DMS153 (cell line): Measurements from ENCODE around the gene ORC5.

Source experiments
- DNase-seq: peaks from one replicate; lab custom pipeline; 2025; lab: John Stamatoyannopoulos, UW

The ORC5 gene

DNA sequence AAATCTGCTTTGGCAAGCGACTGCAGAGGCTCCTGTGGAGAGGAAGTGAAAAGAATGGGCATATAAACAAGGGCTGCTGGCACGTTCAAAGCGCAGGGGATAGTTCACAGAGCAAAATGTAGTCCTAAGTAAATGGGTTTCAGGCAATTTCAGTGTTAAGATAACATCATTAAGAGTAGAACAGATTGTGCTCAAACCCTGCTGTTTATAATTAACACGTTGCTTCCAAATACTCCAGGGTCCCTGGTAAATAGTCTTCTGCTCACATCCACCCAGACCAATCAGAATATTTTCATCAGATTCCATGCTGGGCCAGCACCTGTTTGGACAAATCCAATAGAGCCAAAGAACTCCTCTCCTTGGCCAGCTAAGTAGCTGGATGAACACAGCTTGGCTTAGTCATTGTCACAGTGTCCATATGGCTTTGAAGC, 81.4 kb downstream of the ORC5 start:
- DNase-seq, result no peak

GRCh38 chr7:104124893-104125477, 82.8 kb downstream of the ORC5 start:
- DNase-seq, result no peak

DNA sequence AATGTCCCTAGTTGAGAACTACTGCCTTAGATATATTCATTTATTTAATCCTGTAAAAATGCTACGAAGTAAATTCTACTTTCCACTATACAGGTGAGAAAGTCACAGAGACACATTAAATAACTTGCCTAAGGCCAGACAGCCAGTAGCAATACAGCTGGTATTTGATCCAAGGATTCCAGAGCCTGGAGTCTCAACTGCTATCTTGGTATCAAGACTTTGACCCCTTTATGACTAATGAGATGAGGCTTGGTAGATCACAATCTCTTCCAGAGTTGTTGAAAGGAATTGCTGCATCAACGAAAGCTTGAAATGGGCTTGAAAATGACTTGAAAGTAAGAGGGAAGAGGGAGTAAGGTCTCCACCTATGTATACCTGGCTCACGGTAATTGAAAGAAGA, 83.3 kb downstream of the ORC5 start:
- no peak for DNase-seq

DNA sequence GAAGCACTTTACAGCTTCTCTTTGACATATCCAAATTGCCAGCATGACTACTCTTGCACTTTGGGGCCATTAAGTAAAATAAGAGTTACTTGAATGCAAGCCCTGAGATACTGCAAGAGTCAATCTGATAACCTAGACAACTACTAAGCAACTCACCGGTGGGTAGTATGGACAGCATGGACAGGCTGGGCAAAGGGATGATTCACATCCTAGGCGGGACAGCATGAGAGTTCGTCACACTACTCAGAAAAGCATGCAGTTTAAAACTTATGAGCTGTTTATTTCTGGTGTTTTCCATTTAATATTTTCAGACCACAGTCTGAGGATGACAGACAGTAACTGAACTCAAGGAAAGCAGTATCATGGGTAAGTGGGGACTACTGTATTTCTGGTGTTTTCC, 84.0 kb downstream of the ORC5 start:
- DNase-seq, result no peak

- no peak for DNase-seq
Observed at GRCh38 chr7:104113788-104114187, 94.0 kb downstream of the ORC5 start.

GRCh38 chr7:104112623-104113022, 95.2 kb downstream of the ORC5 start:
- no peak for DNase-seq

DNA sequence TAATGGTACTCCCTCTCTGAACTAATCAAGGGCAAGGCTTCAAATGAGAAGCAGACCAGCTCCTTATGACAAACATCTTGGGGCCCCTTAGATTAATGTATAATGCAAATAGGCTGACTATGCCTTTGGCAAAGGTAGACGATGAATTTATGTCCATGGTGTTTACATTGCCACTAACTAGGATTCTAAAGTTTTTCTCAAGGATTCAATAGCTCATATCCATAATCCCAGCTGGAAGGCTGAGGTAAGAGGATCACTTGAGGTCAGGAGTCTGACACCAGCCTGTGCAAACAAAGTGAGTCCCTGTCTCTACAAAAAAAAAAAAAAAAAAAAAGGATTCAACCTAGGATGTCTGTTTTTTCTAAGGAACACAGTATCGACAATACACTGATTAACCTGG, 96.5 kb downstream of the ORC5 start:
- DNase-seq, result no peak

GRCh38 chr7:104106108-104106905, 101.5 kb downstream of the ORC5 start:
- DNase-seq, result no peak

GRCh38 chr7:104098890-104099289, 108.9 kb downstream of the ORC5 start:
- no peak for DNase-seq

DNA sequence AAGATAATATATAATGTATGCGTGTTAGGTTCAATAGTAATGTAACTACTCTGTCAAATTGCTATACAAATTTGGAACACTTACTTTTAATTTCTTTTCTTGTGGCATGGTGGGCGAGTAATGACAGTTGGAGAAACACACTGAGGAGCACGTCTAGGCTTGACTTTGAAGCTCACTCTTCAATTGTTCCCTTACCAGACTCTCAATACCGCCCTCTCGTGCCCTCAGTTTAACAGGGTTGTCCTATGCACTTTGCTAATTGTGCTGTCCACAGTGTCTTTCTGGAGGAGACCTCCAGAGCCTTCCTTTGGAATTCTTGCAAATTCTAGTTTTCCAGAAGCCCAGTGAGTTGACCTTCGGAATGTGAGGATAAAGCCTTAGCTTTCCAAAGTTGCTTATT, 111.1 kb downstream of the ORC5 start:
- DNase-seq, result no peak

DNA sequence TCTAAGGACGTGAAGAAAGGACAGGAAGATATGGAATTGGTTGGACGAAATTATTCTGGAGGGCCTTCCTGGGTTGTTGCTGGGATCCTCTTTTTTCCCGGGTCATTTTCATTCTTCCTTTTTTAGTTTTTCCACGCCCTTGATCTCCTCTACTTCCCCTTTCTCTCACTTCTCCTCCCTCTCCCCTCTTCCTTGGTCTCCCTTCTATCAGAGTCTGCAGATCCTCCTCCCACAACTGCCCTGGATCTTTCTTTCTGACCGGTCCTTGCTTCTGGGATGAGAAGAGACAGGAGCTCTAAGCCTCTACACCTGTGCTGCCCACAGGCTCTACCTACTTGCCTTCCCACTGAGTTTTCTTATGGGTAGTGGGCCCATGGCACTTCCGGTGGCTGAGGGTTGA, 114.7 kb downstream of the ORC5 start:
- no peak for DNase-seq

DNA sequence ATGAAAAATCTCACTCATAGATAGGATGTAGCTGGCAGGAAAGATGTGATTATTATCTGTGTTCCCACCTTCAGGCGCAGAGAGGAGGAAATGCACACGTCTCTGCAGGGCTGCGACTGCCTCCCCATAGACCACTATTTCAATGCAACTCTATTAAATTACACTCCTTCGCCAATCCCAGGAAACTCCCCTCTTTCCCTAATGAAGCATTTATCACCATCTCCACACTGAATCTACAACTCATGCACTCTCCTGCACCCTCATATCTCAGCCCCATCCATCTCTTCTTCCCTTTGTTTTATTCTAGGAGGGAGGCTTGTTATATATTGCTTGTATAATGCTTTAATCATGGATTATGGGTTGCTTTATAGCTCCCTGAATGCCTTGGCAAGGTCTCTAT, 116.6 kb downstream of the ORC5 start:
- no peak for DNase-seq

- no peak for DNase-seq
Observed at GRCh38 chr7:104089612-104090011, 118.2 kb downstream of the ORC5 start.

- DNase-seq, result no peak
Observed at GRCh38 chr7:104089061-104089460, 118.8 kb downstream of the ORC5 start.
